Loucy (cell line): ENCODE data around the gene TRPM3.

Experiments
- H2AFZ ChIP-seq: fragments of 200-600 bp; sonication (generic); 2 replicates; pipeline ENCODE4 v1.6.0; 2016; ENCODE audit warnings: antibody characterized with exemption, mild to moderate bottlenecking, low read length, moderate library complexity
- H3F3A ChIP-seq: fragments of 200-600 bp; 2 replicates; pipeline ENCODE4 v1.6.0; 2016; ENCODE audit warnings: antibody characterized with exemption, low read depth, mild to moderate bottlenecking
- H3K27me3 ChIP-seq: fragments of 200-600 bp; sonication (generic); 2 replicates; pipeline ENCODE4 v1.6.1; 2014; ENCODE audit warnings: low read length, mild to moderate bottlenecking; ENCODE audit not compliant: insufficient read depth, poor library complexity, severe bottlenecking
- H3K36me3 ChIP-seq: fragments of 200-600 bp; sonication (generic); 2 replicates; pipeline ENCODE4 v1.6.1; 2016; ENCODE audit warnings: low read length; ENCODE audit not compliant: insufficient read depth
- H3K4me1 ChIP-seq: fragments of 200-600 bp; sonication (generic); 2 replicates; pipeline ENCODE4 v1.5.1; 2014; ENCODE audit warnings: low read length, mild to moderate bottlenecking; ENCODE audit not compliant: insufficient read depth, poor library complexity, severe bottlenecking
- H3K4me2 ChIP-seq: fragments of 200-600 bp; sonication (generic); 2 replicates; pipeline ENCODE4 v1.6.0; 2014; ENCODE audit warnings: antibody characterized with exemption, low read length, low read depth, mild to moderate bottlenecking; ENCODE audit not compliant: poor library complexity, severe bottlenecking
- H3K4me3 ChIP-seq: fragments of 200-600 bp; sonication (generic); 2 replicates; pipeline ENCODE4 v1.5.1; 2014; ENCODE audit warnings: low read length, mild to moderate bottlenecking, mixed read lengths; ENCODE audit not compliant: poor library complexity, severe bottlenecking
- H3K79me2 ChIP-seq: fragments of 200-600 bp; sonication (generic); 2 replicates; pipeline ENCODE4 v1.6.1; 2014; ENCODE audit warnings: low read length; ENCODE audit not compliant: insufficient read depth
- H3K9ac ChIP-seq: fragments of 200-600 bp; sonication (generic); 2 replicates; pipeline ENCODE4 v1.6.0; 2014; ENCODE audit warnings: mild to moderate bottlenecking, low read depth, low read length, moderate library complexity; ENCODE audit not compliant: poor library complexity, severe bottlenecking
- H3K9me2 ChIP-seq: fragments of 200-600 bp; sonication (generic); replicated peaks from 2 replicates; pipeline ENCODE4 v1.6.1; 2016; ENCODE audit warnings: low read depth, low read length, mixed read lengths
- H3K9me3 ChIP-seq: fragments of 200-600 bp; sonication (generic); 2 replicates; pipeline ENCODE4 v1.6.1; 2014; ENCODE audit warnings: mild to moderate bottlenecking, antibody characterized with exemption, low read length, low read depth; ENCODE audit not compliant: insufficient read depth
- H4K20me1 ChIP-seq: fragments of 200-600 bp; sonication (generic); 2 replicates; pipeline ENCODE4 v1.6.0; 2014; ENCODE audit warnings: antibody characterized with exemption, low read length, mild to moderate bottlenecking; ENCODE audit not compliant: insufficient read depth, poor library complexity, severe bottlenecking
- CTCF ChIP-seq: fragments of 200-600 bp; sonication (generic); conservative IDR thresholded peaks from 2 replicates; pipeline ENCODE4 v1.5.1; 2014; ENCODE audit warnings: mild to moderate bottlenecking, antibody characterized with exemption, low read length
- EZH2phosphoT487 ChIP-seq: fragments of 200-600 bp; IDR thresholded peaks from 2 replicates; pipeline ENCODE4 v1.6.1; 2018; ENCODE audit warnings: antibody characterized with exemption, mild to moderate bottlenecking, moderate library complexity, borderline replicate concordance

TRPM3 gene

GRCh38 chr9:70902692-70903131 lies 218.7 kb downstream of the TRPM3 start:
- Histone ChIP-seq H3K9me2 (no peaks in the 10 kb centered on the region), H3F3A (no peaks in the 10 kb centered on the region), H3K9ac (no peak overlapping the region), H3K4me3 (no peak overlapping the region), H4K20me1 (no peaks in the 10 kb centered on the region), H3K36me3 (no peaks in the 10 kb centered on the region), H3K9me3 (no peaks in the 10 kb centered on the region), H3K4me1 (no peaks in the 10 kb centered on the region), H3K4me2 (no peak overlapping the region), H2AFZ (no peak overlapping the region), H3K27me3 (no peaks in the 10 kb centered on the region), H3K79me2 (no peaks in the 10 kb centered on the region)
- TF ChIP-seq EZH2phosphoT487 (no peak), CTCF (no peak)

GRCh38 chr9:70902171-70902570 lies 219.2 kb downstream of the TRPM3 start:
- Histone ChIP-seq H3K9me3 (no peaks in the 10 kb centered on the region), H3K79me2 (no peaks in the 10 kb centered on the region), H3K27me3 (no peaks in the 10 kb centered on the region), H3K4me1 (no peaks in the 10 kb centered on the region), H2AFZ (no peak overlapping the region), H3K36me3 (no peaks in the 10 kb centered on the region), H3K4me2 (no peak overlapping the region), H3F3A (no peaks in the 10 kb centered on the region), H4K20me1 (no peaks in the 10 kb centered on the region), H3K4me3 (no peak overlapping the region), H3K9me2 (no peaks in the 10 kb centered on the region), H3K9ac (no peak overlapping the region)
- TF ChIP-seq CTCF (no peak), EZH2phosphoT487 (no peak)

- H3K79me2 ChIP-seq: no peaks in the 10 kb centered on the region
- no peaks in the 10 kb centered on the region for H3K27me3 ChIP-seq
- H3K36me3 ChIP-seq: no peaks in the 10 kb centered on the region
- H3K9ac ChIP-seq: no peak overlapping the region
- H3K4me3 ChIP-seq: no peak overlapping the region
- TF ChIP-seq CTCF: no peak
- TF ChIP-seq EZH2phosphoT487: no peak
- no peak overlapping the region for H2AFZ ChIP-seq
- no peaks in the 10 kb centered on the region for H4K20me1 ChIP-seq
- H3K4me2 ChIP-seq: no peak overlapping the region
- H3K9me2 ChIP-seq: no peaks in the 10 kb centered on the region
- no peaks in the 10 kb centered on the region for H3F3A ChIP-seq
- no peaks in the 10 kb centered on the region for H3K9me3 ChIP-seq
- H3K4me1 ChIP-seq: no peaks in the 10 kb centered on the region
Measured at GRCh38 chr9:70901746-70902145, 219.7 kb downstream of the TRPM3 start.
